Endothelial cell of umbilical vein (primary cell): ENCODE data around the gene KAT6B.

Experiments
- CTCF ChIP-seq, 2 donors: IDR thresholded peaks; 1 replicate in 1 of 2; 2 replicates in 1 of 2; pipeline ENCODE4 v1.5.1; 2011; ENCODE audit warnings: low read length in 2 of 2, mild to moderate bottlenecking in 2 of 2, moderate library complexity in 2 of 2, control low read depth in 1 of 2, inconsistent platforms in 1 of 2, low read depth in 1 of 2; ENCODE audit not compliant: insufficient read depth in 1 of 2; ENCODE audit errors: extremely low read depth in 1 of 2
- EZH2 ChIP-seq: IDR thresholded peaks from 2 replicates; pipeline ENCODE4 v1.6.1; 2012; ENCODE audit warnings: borderline replicate concordance, low read depth, mild to moderate bottlenecking, moderate library complexity, low read length, inconsistent platforms; ENCODE audit not compliant: severe bottlenecking
- FOS ChIP-seq: IDR thresholded peaks from 2 replicates; pipeline ENCODE4 v1.6.1; 2011; ENCODE audit warnings: mild to moderate bottlenecking, low read length, moderate library complexity, borderline replicate concordance; ENCODE audit not compliant: insufficient read depth
- GATA2 ChIP-seq: IDR thresholded peaks from 2 replicates; pipeline ENCODE4 v1.7.0; 2011; ENCODE audit warnings: low read depth, mild to moderate bottlenecking, moderate library complexity, mixed read lengths, low read length; ENCODE audit not compliant: insufficient read length, insufficient read depth
- JUN ChIP-seq: IDR thresholded peaks from 2 replicates; pipeline ENCODE4 v1.6.1; 2011; ENCODE audit warnings: borderline replicate concordance, low read depth; ENCODE audit not compliant: insufficient read length, insufficient read depth
- MAX ChIP-seq: IDR thresholded peaks from 2 replicates; pipeline ENCODE4 v1.6.1; 2011; ENCODE audit not compliant: insufficient read depth, insufficient read length
- MYC ChIP-seq: IDR thresholded peaks from one replicate; pipeline ENCODE4 v1.6.1; 2011; ENCODE audit warnings: mild to moderate bottlenecking, low read depth, low read length
- POLR2A ChIP-seq: IDR thresholded peaks from 2 replicates; pipeline ENCODE4 v1.6.1; 2012; ENCODE audit warnings: low read depth, mild to moderate bottlenecking, control low read depth, low read length
- POLR2AphosphoS5 ChIP-seq: IDR thresholded peaks from 2 replicates; pipeline ENCODE4 v1.6.1; 2012; ENCODE audit warnings: low read depth, mild to moderate bottlenecking, control low read depth, low read length, moderate library complexity; ENCODE audit not compliant: insufficient read depth

GRCh38 chr10:74887614-74888284 lies 61.3 kb downstream of the KAT6B start:
- TF ChIP-seq CTCF (IDR thresholded peaks at IDR 0.05; ENCODE audit: extremely low read depth in 1 of 2, insufficient read depth in 1 of 2, low read depth in 1 of 2, low read length in 2 of 2) (no peak), EZH2 (no peak), MAX (no peak), FOS (no peak), GATA2 (no peak), POLR2AphosphoS5 (no peak), JUN (no peak), POLR2A (no peak), MYC (no peak)
